Activated naive CD4-positive, alpha-beta T cell treated with anti-CD3 and anti-CD28 coated beads, Interleukin-2, amount 10 ng/mL, durations not matched to agents 7 days and 5 days (primary cell): ENCODE results near the gene DNAH17.
A peak's percentile ranks its signal among the peaks of the same experiment; 100 is the strongest.

ENCODE experiments used
- CTCF ChIA-PET: fragments of 350-600 bp; sonication (Branson Sonifier 250); formaldehyde crosslinking; loops from one replicate; lab custom pipeline; 2021; ENCODE audit warnings: antibody characterized with exemption; lab: Charles Lee
- DNase-seq: peaks from one replicate; pipeline ENCODE4 v3.0.0-alpha.2; 2020
- H3K27ac Mint-ChIP-seq: one replicate; pipeline ENCODE4 v1.8.0; 2021; ENCODE audit warnings: mild to moderate bottlenecking, moderate library complexity, mixed read lengths
- H3K27me3 Mint-ChIP-seq: one replicate; pipeline ENCODE4 v1.8.0; 2021; ENCODE audit warnings: mild to moderate bottlenecking, mixed read lengths
- H3K36me3 Mint-ChIP-seq: one replicate; pipeline ENCODE4 v1.8.0; 2021; ENCODE audit warnings: mixed read lengths
- H3K4me1 Mint-ChIP-seq: one replicate; pipeline ENCODE4 v1.8.0; 2021; ENCODE audit warnings: mixed read lengths
- H3K4me3 Mint-ChIP-seq: one replicate; pipeline ENCODE4 v1.8.0; 2021; ENCODE audit warnings: mild to moderate bottlenecking, moderate library complexity, mixed read lengths
- H3K9me3 Mint-ChIP-seq: one replicate; pipeline ENCODE4 v1.8.0; 2021; ENCODE audit warnings: mixed read lengths

Gene DNAH17

DNA sequence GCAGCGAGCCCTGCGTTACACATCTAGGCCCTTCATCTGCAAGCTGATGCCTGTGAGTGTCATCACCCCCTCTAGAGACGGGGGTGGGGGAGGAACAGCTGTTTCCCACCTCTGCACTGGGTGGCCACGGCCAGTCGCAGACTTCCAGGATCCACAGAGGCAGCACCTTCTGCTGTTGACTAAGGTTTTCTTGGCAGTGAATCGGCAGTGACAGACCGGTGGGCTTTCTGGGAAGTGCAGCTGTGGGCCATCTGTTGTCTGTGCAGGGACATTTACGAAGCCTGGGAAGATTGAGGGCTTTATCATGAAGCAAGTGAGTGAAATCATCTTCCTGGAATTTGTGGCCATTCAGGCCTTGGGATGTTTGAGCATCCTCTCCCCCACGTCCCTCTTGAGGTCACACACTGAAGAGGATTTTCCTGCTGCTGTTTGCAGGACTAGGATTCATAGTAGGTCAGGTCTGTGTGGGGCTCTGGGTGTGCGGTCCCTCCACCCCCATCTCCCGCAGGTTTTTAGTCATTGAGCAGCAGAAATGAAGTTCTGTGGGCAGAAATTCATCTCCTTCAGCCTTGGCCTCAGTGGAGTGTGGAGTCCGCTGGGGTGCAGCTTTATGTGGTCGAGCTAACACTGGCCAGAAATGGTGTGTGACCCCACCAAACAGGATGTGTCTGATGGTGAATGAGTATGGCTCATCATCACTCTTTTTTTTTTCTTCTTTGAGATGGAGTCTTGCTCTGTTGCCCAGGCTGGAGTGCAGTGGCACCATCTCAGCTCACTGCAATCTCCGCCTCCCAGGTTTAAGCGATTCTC, 186.8 kb downstream of the DNAH17 start:
- H3K9me3 Mint-ChIP-seq: no peaks in the 10 kb centered on the region
- peaks cover 40% of the 10 kb centered on the region for H3K36me3 Mint-ChIP-seq
- CTCF ChIA-PET: interaction anchor here (0.9 to 1.1 kb wide), 3 partner anchors 16 to 30 kb away, joined by 3 to 4 read pairs (median 3); no protein-coding TSS in a partner anchor
- H3K27ac Mint-ChIP-seq: peak overlapping the region; percentile 28
- H3K27me3 Mint-ChIP-seq: no peaks in the 10 kb centered on the region
- H3K4me1 Mint-ChIP-seq: peaks cover 56% of the 10 kb centered on the region
- DNase-seq: no peak
- no peak overlapping the region for H3K4me3 Mint-ChIP-seq

GRCh38 chr17:78387977-78388941, 188.9 kb downstream of the DNAH17 start:
- Mint-ChIP-seq H3K27me3 (no peaks in the 10 kb centered on the region), H3K4me1 (peaks cover 78% of the 10 kb centered on the region), H3K4me3 (peak overlapping the region; percentile 54), H3K36me3 (peaks cover 31% of the 10 kb centered on the region), H3K9me3 (no peaks in the 10 kb centered on the region), H3K27ac (peak overlapping the region; percentile 97)
- DNase-seq: peak; percentile 34
- CTCF ChIA-PET: interaction anchor here (1.1 to 1.3 kb wide), 2 partner anchors 9 to 24 kb away, joined by 4 read pairs; no protein-coding TSS in a partner anchor

DNA sequence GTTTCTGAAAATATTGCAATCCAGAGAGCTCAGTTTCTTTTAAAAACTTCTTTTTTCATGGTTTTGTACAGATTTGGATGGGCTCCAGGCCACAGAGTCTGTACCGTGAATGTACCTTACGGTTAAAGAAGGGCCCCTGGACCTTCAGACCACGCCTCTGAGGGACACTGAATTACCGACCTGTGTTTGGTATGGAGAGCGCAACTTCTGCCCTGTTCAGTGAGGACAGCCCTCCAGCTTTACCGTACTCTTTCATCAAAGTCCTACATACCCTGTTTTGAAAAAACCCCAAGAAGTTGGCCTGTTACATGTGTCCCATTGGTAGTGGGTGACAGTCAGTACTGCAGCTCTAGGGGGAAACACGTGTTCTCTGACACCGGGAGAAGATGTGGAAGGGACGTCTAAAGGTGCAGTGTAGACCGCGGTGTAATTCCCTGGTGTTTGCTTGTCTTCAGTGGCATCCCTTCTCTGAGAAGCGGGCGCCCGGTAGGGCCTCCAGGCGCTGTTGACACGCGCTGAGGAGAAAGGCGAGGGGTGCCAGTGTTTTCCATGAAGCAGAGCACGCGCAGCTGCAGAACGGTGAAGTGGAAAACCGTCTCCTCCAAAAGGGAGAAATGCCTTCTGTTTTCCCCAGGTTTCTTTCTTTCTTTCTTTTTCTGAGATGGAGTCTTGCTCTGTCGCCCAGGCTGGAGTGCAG, 192.6 kb downstream of the DNAH17 start:
- DNase-seq: no peak
- H3K4me3 Mint-ChIP-seq: peak overlapping the region; percentile 61
- peaks cover 91% of the 10 kb centered on the region for H3K4me1 Mint-ChIP-seq
- H3K27me3 Mint-ChIP-seq: no peaks in the 10 kb centered on the region
- peaks cover 39% of the 10 kb centered on the region for H3K36me3 Mint-ChIP-seq
- H3K27ac Mint-ChIP-seq: peak overlapping the region; percentile 97
- H3K9me3 Mint-ChIP-seq: no peaks in the 10 kb centered on the region
- CTCF ChIA-PET: interaction anchor here (1.1 to 2.0 kb wide), 3 partner anchors 11 to 32 kb away, joined by 4 to 5 read pairs (median 5); no protein-coding TSS in a partner anchor

DNA sequence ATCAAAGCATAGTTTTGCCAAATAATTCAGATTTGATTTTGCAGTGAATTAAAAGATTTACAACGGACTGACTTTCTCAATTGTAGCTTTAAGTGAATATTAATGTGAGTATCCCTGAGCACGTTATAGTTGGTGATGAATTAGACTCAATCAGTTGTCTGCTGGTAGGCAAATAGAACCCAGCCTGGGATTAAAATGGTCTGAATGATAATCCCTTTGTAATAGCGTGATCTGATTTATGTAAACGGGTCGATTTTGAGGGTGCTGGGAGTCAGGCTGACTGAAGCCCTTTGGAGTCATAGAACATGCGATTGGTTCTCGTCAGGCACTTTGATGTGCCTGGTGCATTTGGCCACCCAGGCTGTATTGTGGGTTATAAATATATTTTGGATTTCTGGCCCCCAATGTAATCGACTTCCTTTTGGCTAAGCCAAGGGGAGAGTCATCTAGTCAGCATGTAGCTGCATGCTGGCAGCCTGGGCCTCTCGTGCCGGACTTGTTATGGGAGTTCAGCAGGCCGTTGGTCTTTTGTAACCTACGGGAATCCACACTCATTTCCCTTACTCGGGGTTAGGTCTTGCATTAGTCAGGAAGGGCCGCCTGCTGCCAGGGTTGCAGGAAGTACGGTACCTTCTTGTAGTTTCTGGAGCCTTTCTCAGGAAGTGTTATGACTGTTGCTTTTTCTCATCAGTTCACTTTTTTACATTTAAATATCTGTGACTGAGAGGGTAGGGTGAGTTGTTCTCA, 193.3 kb downstream of the DNAH17 start:
- DNase-seq: peak; percentile 52
- no peaks in the 10 kb centered on the region for H3K27me3 Mint-ChIP-seq

GRCh38 chr17:78381601-78382232, 195.5 kb downstream of the DNAH17 start:
- H3K4me1 Mint-ChIP-seq: peaks cover 80% of the 10 kb centered on the region
- H3K36me3 Mint-ChIP-seq: peaks cover 36% of the 10 kb centered on the region
- no peaks in the 10 kb centered on the region for H3K9me3 Mint-ChIP-seq
- no peaks in the 10 kb centered on the region for H3K27me3 Mint-ChIP-seq
- peak overlapping the region; percentile 85 for H3K27ac Mint-ChIP-seq
- peak overlapping the region; percentile 65 for H3K4me3 Mint-ChIP-seq
- CTCF ChIA-PET: interaction anchor here (0.7 to 1.8 kb wide), 6 partner anchors 18 to 264 kb away, joined by 3 to 5 read pairs (median 3); no protein-coding TSS in a partner anchor
- DNase-seq: peak; percentile 61

More for the DNA sequence above, 193.3 kb downstream of the DNAH17 start:
- peak overlapping the region; percentile 97 for H3K27ac Mint-ChIP-seq
- peak overlapping the region; percentile 61 for H3K4me3 Mint-ChIP-seq
- no peaks in the 10 kb centered on the region for H3K9me3 Mint-ChIP-seq
- CTCF ChIA-PET: interaction anchor here (1.1 to 2.0 kb wide), 3 partner anchors 10 to 33 kb away, joined by 4 to 5 read pairs (median 5); no protein-coding TSS in a partner anchor
- peaks cover 44% of the 10 kb centered on the region for H3K36me3 Mint-ChIP-seq
- peaks cover 91% of the 10 kb centered on the region for H3K4me1 Mint-ChIP-seq

DNA sequence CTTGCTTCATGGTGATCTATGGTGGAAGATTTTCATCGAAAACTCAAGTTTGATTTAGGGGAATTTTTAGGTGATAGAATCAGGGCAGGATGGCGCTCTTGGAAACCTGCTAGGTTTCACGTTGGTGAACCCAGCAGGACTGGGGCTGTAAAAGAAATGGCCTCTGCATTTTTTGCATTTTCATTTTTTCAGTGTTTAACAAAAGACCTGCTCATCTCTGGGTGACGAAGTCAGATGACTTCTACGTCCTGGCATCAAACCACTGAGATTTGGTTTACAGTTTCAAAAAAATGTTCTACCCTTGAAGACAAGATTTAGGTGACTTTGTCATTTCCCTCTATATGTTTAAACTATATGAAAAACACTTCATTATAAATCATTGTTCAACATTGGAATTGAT, 196.8 kb downstream of the DNAH17 start:
- Mint-ChIP-seq H3K9me3 (no peaks in the 10 kb centered on the region), H3K36me3 (peaks cover 30% of the 10 kb centered on the region), H3K27me3 (no peaks in the 10 kb centered on the region), H3K27ac (peak overlapping the region; percentile 85), H3K4me3 (peak overlapping the region; percentile 93), H3K4me1 (peaks cover 66% of the 10 kb centered on the region)
- DNase-seq: no peak
- CTCF ChIA-PET: interaction anchor here (0.7 to 0.8 kb wide), 2 partner anchors 15 to 122 kb away, joined by 3 read pairs; no protein-coding TSS in a partner anchor

GRCh38 chr17:78379131-78379491, 198.1 kb downstream of the DNAH17 start:
- DNase-seq: no peak
- Mint-ChIP-seq H3K27me3 (peaks cover 11% of the 10 kb centered on the region), H3K9me3 (no peaks in the 10 kb centered on the region), H3K4me1 (peaks cover 54% of the 10 kb centered on the region), H3K27ac (peak overlapping the region; percentile 87), H3K36me3 (peaks cover 24% of the 10 kb centered on the region), H3K4me3 (peak overlapping the region; percentile 93)
- CTCF ChIA-PET: interaction anchor here (1.1 to 3.2 kb wide), 4 partner anchors 9 to 43 kb away, joined by 3 to 10 read pairs (median 4); partner anchors contain the start of gene SOCS3

GRCh38 chr17:78378225-78379130, 198.7 kb downstream of the DNAH17 start, which contains the start of gene PGS1:
Gene PGS1, plus strand, starts transcription at chr17:78378649. Its CDS starts 17 bp downstream, at chr17:78378666.
- peak; percentile 89 for DNase-seq
- H3K36me3 Mint-ChIP-seq: peaks cover 24% of the 10 kb centered on the region
- CTCF ChIA-PET: interaction anchor here (1.1 to 3.2 kb wide), 5 partner anchors 10 to 44 kb away, joined by 3 to 10 read pairs (median 4); partner anchors contain the start of gene SOCS3
- peak within 1 kb of the TSS; percentile 87 for H3K27ac Mint-ChIP-seq
- peak within 1 kb of the TSS; percentile 93 for H3K4me3 Mint-ChIP-seq
- H3K4me1 Mint-ChIP-seq: peaks cover 47% of the 10 kb centered on the region
- peaks cover 12% of the 10 kb centered on the region for H3K27me3 Mint-ChIP-seq
- no peaks in the 10 kb centered on the region for H3K9me3 Mint-ChIP-seq

- peaks cover 41% of the 10 kb centered on the region for H3K4me1 Mint-ChIP-seq
- no peak for DNase-seq
- CTCF ChIA-PET: interaction anchor here (1.1 to 3.2 kb wide), 5 partner anchors 13 to 44 kb away, joined by 3 to 10 read pairs (median 5); partner anchors contain the start of gene SOCS3
- H3K36me3 Mint-ChIP-seq: peaks cover 24% of the 10 kb centered on the region
- no peaks in the 10 kb centered on the region for H3K9me3 Mint-ChIP-seq
- peaks cover 13% of the 10 kb centered on the region for H3K27me3 Mint-ChIP-seq
- peak overlapping the region; percentile 93 for H3K4me3 Mint-ChIP-seq
- H3K27ac Mint-ChIP-seq: peak overlapping the region; percentile 75
These were observed 199.4 kb downstream of the DNAH17 start for GRCh38 chr17:78377858-78378224.

DNA sequence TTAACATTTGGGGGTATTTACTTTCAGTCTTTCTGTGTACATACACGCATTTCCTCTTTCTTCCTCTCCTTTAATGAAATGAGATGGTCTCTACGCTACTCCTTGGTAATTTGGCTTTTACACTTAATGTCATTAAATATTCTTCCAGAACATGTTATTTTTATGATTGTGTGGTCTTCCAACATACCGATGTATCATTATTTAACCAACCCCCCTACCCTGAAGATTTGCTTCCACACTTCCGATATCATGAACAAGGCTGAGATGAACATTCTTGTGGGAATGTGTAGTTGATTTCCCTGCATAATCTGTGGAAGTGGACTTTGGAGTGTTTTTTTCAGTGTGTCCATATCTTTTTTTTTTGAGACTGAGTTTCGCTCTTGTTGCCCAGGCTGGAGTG, 201.0 kb downstream of the DNAH17 start:
- peaks cover 19% of the 10 kb centered on the region for H3K27me3 Mint-ChIP-seq
- no peaks in the 10 kb centered on the region for H3K9me3 Mint-ChIP-seq
- no peak overlapping the region for H3K27ac Mint-ChIP-seq
- peaks cover 13% of the 10 kb centered on the region for H3K36me3 Mint-ChIP-seq
- DNase-seq: no peak
- H3K4me1 Mint-ChIP-seq: peaks cover 26% of the 10 kb centered on the region
- no peak overlapping the region for H3K4me3 Mint-ChIP-seq
- CTCF ChIA-PET: interaction anchor here (1.5 to 3.2 kb wide), 2 partner anchors 15 to 45 kb away, joined by 5 to 10 read pairs; partner anchors contain the start of gene SOCS3

- H3K4me1 Mint-ChIP-seq: peaks cover 20% of the 10 kb centered on the region
- H3K4me3 Mint-ChIP-seq: no peak overlapping the region
- no peak for DNase-seq
- H3K36me3 Mint-ChIP-seq: peaks cover 11% of the 10 kb centered on the region
- H3K27ac Mint-ChIP-seq: no peak overlapping the region
- H3K27me3 Mint-ChIP-seq: peaks cover 23% of the 10 kb centered on the region
- CTCF ChIA-PET: interaction anchor here (3.2 kb wide), 1 partner anchor 15 kb away, joined by 10 read pairs; the partner anchor contains the start of gene SOCS3
- no peaks in the 10 kb centered on the region for H3K9me3 Mint-ChIP-seq
These were observed 201.6 kb downstream of the DNAH17 start for GRCh38 chr17:78375401-78376151.
